Nephron progenitor cell (in vitro differentiated cells): ENCODE results near the gene KLC1.

ENCODE experiments used
- DNase-seq: peaks from one replicate; pipeline ENCODE4 v3.0.0; 2021
- H3K27ac Mint-ChIP-seq: 2 replicates; pipeline ENCODE4 v1.8.0; 2021; ENCODE audit warnings: mild to moderate bottlenecking, moderate library complexity, mixed read lengths
- H3K27me3 Mint-ChIP-seq: 2 replicates; pipeline ENCODE4 v1.8.0; 2021; ENCODE audit warnings: mild to moderate bottlenecking, low read depth, mixed read lengths; ENCODE audit not compliant: poor library complexity
- H3K36me3 Mint-ChIP-seq: 2 replicates; pipeline ENCODE4 v1.8.0; 2021; ENCODE audit warnings: low read depth, mixed read lengths
- H3K4me1 Mint-ChIP-seq: 2 replicates; pipeline ENCODE4 v1.8.0; 2021; ENCODE audit warnings: mixed read lengths
- H3K4me3 Mint-ChIP-seq: 2 replicates; pipeline ENCODE4 v1.8.0; 2021; ENCODE audit warnings: mild to moderate bottlenecking, moderate library complexity, mixed read lengths
- H3K9me3 Mint-ChIP-seq: 2 replicates; pipeline ENCODE4 v1.8.0; 2021; ENCODE audit warnings: mild to moderate bottlenecking, moderate library complexity, mixed read lengths
- CTCF ChIP-seq: fragments of 200-600 bp; sonication (generic); IDR thresholded peaks from 2 replicates; pipeline ENCODE4 v1.5.0; 2021; ENCODE audit warnings: antibody characterized with exemption

The KLC1 gene

GRCh38 chr14:103705504-103706284, 76.7 kb downstream of the KLC1 start:
- peaks cover 29% of the 10 kb centered on the region for H3K36me3 Mint-ChIP-seq
- no peaks in the 10 kb centered on the region for H3K27me3 Mint-ChIP-seq
- TF ChIP-seq CTCF, result no peak
- no peaks in the 10 kb centered on the region for H3K9me3 Mint-ChIP-seq
- DNase-seq, result no peak
- H3K4me3 Mint-ChIP-seq, result no peak overlapping the region
- peaks cover 38% of the 10 kb centered on the region for H3K4me1 Mint-ChIP-seq
- H3K27ac Mint-ChIP-seq, result no peak overlapping the region

- peak overlapping the region; percentile 61 for H3K27ac Mint-ChIP-seq
These were observed 77.7 kb downstream of the KLC1 start for GRCh38 chr14:103706551-103707328.

GRCh38 chr14:103707329-103708263, 78.6 kb downstream of the KLC1 start:
- Mint-ChIP-seq H3K4me1 (peaks cover 38% of the 10 kb centered on the region), H3K27ac (no peak overlapping the region), H3K4me3 (no peak overlapping the region), H3K36me3 (peaks cover 33% of the 10 kb centered on the region), H3K9me3 (no peaks in the 10 kb centered on the region), H3K27me3 (no peaks in the 10 kb centered on the region)
- TF ChIP-seq CTCF, result no peak
- no peak for DNase-seq

More at GRCh38 chr14:103706551-103707328, 77.7 kb downstream of the KLC1 start:
- Mint-ChIP-seq H3K27me3 (no peaks in the 10 kb centered on the region), H3K9me3 (no peaks in the 10 kb centered on the region), H3K36me3 (peaks cover 33% of the 10 kb centered on the region), H3K4me1 (peaks cover 44% of the 10 kb centered on the region), H3K4me3 (no peak overlapping the region)
- no peak for TF ChIP-seq CTCF
- no peak for DNase-seq

- no peak for DNase-seq
- H3K27me3 Mint-ChIP-seq, result no peaks in the 10 kb centered on the region
- H3K27ac Mint-ChIP-seq, result peak overlapping the region; percentile 68
- no peaks in the 10 kb centered on the region for H3K9me3 Mint-ChIP-seq
- peaks cover 37% of the 10 kb centered on the region for H3K4me1 Mint-ChIP-seq
- no peak overlapping the region for H3K4me3 Mint-ChIP-seq
- H3K36me3 Mint-ChIP-seq, result peaks cover 30% of the 10 kb centered on the region
- no peak for TF ChIP-seq CTCF
These were observed 79.8 kb downstream of the KLC1 start for GRCh38 chr14:103708750-103709187.

- TF ChIP-seq CTCF, result no peak
- peaks cover 24% of the 10 kb centered on the region for H3K36me3 Mint-ChIP-seq
- DNase-seq, result no peak
- peak overlapping the region; percentile 54 for H3K27ac Mint-ChIP-seq
- H3K4me3 Mint-ChIP-seq, result no peak overlapping the region
- no peaks in the 10 kb centered on the region for H3K9me3 Mint-ChIP-seq
- no peaks in the 10 kb centered on the region for H3K27me3 Mint-ChIP-seq
- peaks cover 36% of the 10 kb centered on the region for H3K4me1 Mint-ChIP-seq
These were observed 80.8 kb downstream of the KLC1 start for GRCh38 chr14:103709814-103710213.
